Measurements from ENCODE around the gene DDX39B.

DDX39B gene

GRCh38 chr6:31546958-31547726, 5.3 kb upstream of the DDX39B start, which contains the start of gene NFKBIL1:
TSS of gene NFKBIL1 (plus strand) at chr6:31547608. CDS start at chr6:31547695, 87 bp downstream.
- peak; percentile 75 for DNase-seq

- peak; percentile 42 for DNase-seq
Measured at GRCh38 chr6:31546339-31546957, 4.6 kb upstream of the DDX39B start, which contains the start of gene ATP6V1G2. TSS of gene ATP6V1G2 (minus strand) at chr6:31546608. CDS start at chr6:31546559, 49 bp downstream.

GRCh38 chr6:31545291-31545690, 3.5 kb upstream of the DDX39B start:
- no peak for DNase-seq

- DNase-seq = no peak
Measured at GRCh38 chr6:31544676-31545075, 2.9 kb upstream of the DDX39B start.

DNA sequence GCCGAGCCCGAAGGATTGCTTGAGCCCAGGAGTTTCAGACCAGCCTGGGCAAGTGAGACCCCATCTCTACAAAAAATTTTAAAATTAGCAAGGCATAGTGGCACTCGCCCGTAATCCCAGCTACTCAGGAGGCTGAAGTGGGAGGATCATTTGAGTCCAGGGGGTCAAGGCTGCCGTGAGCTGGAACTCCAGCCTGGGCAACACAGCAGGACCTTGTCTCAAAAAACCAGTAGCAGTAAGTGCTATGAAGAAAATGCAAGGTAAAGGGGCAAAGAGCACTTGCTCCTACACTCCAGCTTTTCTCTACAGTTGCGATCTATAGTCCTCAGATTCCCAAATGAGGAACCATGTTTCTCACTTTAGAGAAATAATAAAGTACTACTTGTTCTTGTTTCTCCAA, 1.8 kb upstream of the DDX39B start:
- no peak for DNase-seq

GRCh38 chr6:31541059-31541657, 645 bp downstream of the DDX39B start:
- no peak for DNase-seq

DNA sequence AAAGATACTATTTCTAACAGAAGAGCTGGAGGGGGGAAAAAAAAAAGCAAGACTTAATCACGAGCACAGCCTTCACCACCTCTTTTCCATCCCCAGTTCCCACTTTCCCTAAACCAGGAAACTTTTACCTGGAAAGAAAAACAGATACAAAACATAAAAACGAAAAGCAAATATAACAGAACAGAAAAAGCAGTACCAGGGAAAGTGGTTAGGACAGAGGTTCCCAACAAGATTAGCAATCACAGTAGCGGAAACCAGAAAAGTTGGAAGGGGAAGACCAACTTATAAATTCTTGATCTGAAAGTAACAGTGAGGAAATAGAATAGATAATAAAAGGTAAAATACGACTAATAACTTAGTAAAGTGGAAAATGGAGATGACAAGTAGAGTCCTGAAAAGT, 1.2 kb downstream of the DDX39B start:
- no peak for DNase-seq

GRCh38 chr6:31538805-31539400, 2.9 kb downstream of the DDX39B start:
- no peak for DNase-seq

DNA sequence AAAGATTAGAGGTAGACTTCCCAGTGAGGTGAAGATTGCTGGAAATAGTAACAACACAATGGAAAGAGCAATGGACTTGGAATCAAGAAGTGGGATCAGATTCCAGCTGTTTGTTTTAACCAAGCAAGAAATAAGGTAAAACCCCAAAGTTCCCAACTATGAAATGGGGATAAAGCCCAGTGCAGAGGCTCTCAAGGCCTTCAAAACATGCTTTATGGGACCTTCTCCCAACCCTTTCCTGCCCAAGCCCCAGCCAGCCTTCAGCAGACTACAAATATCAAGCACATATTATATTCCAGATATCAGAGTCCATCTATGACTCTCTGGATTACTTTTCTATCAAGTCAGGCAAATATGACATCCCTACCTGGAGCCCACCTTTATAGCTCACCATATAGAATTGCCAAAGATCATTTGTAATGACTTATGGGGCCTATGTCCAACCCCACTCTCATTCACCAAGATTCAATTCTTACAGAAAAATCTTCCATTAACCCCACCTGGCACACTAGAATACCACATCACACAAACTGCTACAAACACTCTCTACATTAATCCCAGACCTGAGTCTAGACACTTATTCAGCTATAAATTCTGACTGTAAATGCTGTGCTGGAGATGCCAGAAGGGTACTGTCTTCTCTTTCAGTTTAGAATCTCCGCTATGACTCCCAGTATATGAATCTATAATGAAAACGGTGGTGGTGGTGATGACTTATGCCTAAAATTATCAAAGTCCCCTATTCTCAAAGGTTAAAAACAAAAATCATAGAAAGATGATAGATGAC, 6.1 kb downstream of the DDX39B start:
- no peak for DNase-seq

- no peak for DNase-seq
Measured at GRCh38 chr6:31534521-31535040, 7.2 kb downstream of the DDX39B start.

- no peak for DNase-seq
Measured at GRCh38 chr6:31534011-31534410, 7.8 kb downstream of the DDX39B start.

- no peak for DNase-seq
Measured at GRCh38 chr6:31533455-31533841, 8.4 kb downstream of the DDX39B start.

GRCh38 chr6:31532644-31533454, 9.0 kb downstream of the DDX39B start:
- DNase-seq = no peak

- no peak for DNase-seq
Measured at GRCh38 chr6:31531771-31532643, 9.8 kb downstream of the DDX39B start.

DNA sequence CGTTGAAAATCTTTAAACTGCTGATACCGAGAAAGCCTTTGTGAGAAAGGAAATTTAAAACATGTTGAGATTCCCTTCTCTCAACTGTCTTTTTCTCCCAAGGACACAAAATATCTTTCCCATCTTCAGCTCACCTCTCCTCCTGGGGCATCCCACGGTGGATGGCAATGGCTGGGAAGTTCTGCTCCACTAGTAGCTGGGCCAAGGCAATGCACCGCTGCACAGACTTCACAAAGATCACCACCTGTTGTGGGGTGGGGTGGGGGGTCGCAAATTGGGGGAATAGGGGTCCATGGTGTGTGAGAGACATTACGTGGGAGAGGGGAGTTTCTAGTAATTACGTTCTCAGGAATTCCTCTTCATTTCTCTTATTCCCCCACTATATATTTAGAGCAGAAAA, 10.6 kb downstream of the DDX39B start:
- no peak for DNase-seq

DNA sequence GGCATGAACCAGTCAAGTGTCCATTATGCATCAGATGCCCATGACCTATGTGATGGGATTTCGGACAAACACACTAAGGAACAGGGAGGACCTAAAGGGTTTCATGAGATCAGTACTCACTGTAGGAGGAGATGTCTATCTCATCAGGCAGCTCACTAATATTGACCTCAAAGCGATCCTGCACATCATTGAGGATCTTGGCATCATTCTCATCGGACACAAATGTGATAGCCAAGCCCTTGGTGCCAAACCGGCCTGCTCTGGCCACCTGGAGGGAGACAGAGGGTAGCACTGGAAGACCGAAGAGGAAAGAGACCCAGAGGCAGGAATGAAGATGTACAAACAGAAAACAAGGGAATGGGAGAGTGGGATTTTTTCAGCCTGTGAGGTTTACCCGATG, 11.1 kb downstream of the DDX39B start:
- DNase-seq = no peak

GRCh38 chr6:31529329-31530150, 12.3 kb downstream of the DDX39B start:
- no peak for DNase-seq

GRCh38 chr6:31528821-31529328, 12.9 kb downstream of the DDX39B start, which contains the start of gene MCCD1:
TSS of gene MCCD1 (plus strand) at chr6:31528962. CDS start at chr6:31529015, 53 bp downstream.
- no peak for DNase-seq

GRCh38 chr6:31528307-31528777, 13.5 kb downstream of the DDX39B start:
- DNase-seq = no peak

All from NCI-H2107 (cell line).